SH-SY5Y (cell line): ENCODE data around the gene SCAND1.

ENCODE experiments used
- GATA2 ChIP-seq: IDR thresholded peaks from 2 replicates; pipeline ENCODE4 v1.6.1; 2011; ENCODE audit warnings: mild to moderate bottlenecking, low read depth, low read length
- GATA3 ChIP-seq: IDR thresholded peaks from 2 replicates; pipeline ENCODE4 v1.6.1; 2011; ENCODE audit warnings: low read depth, mild to moderate bottlenecking, low read length, moderate library complexity

The SCAND1 gene

GRCh38 chr20:35971981-35972380 is 17.7 kb upstream of the SCAND1 start:
- TF ChIP-seq GATA2 (no peak), GATA3 (no peak)

GRCh38 chr20:35968930-35969329 is 14.6 kb upstream of the SCAND1 start:
- TF ChIP-seq GATA2 (no peak), GATA3 (no peak)

- TF ChIP-seq GATA2 (no peak), GATA3 (no peak)
These were observed 13.8 kb upstream of the SCAND1 start, which contains the start of gene CNBD2 for GRCh38 chr20:35967979-35968640. Gene CNBD2, plus strand, starts transcription at chr20:35968590. Its CDS starts 173 bp downstream, at chr20:35968763.

GRCh38 chr20:35963878-35964277 is 9.6 kb upstream of the SCAND1 start:
- TF ChIP-seq GATA3 (no peak), GATA2 (no peak)

GRCh38 chr20:35956616-35957015 is 2.3 kb upstream of the SCAND1 start:
- no peak for TF ChIP-seq GATA3
- TF ChIP-seq GATA2 = no peak

- TF ChIP-seq GATA3 = no peak
- TF ChIP-seq GATA2 = no peak
These were observed 577 bp upstream of the SCAND1 start for GRCh38 chr20:35954907-35955251.

- TF ChIP-seq GATA3 (no peak), GATA2 (no peak)
These were observed 709 bp downstream of the SCAND1 start for GRCh38 chr20:35953387-35954199.

GRCh38 chr20:35952480-35953386 is 1.6 kb downstream of the SCAND1 start:
- TF ChIP-seq GATA3 (no peak), GATA2 (no peak)

GRCh38 chr20:35950093-35950492 is 4.2 kb downstream of the SCAND1 start:
- TF ChIP-seq GATA3 = no peak
- TF ChIP-seq GATA2 = no peak

GRCh38 chr20:35947907-35948306 is 6.4 kb downstream of the SCAND1 start:
- TF ChIP-seq GATA2 (no peak), GATA3 (no peak)

- TF ChIP-seq GATA3 (no peak), GATA2 (no peak)
These were observed 6.8 kb downstream of the SCAND1 start for GRCh38 chr20:35947489-35947888.

GRCh38 chr20:35942243-35942642 is 12.1 kb downstream of the SCAND1 start:
- no peak for TF ChIP-seq GATA2
- no peak for TF ChIP-seq GATA3

GRCh38 chr20:35941620-35942019 is 12.7 kb downstream of the SCAND1 start:
- no peak for TF ChIP-seq GATA3
- TF ChIP-seq GATA2 = no peak

GRCh38 chr20:35939264-35939663 is 15.0 kb downstream of the SCAND1 start:
- no peak for TF ChIP-seq GATA2
- TF ChIP-seq GATA3 = no peak
